Stomach smooth muscle (tissue), 2 donors: ENCODE results near the gene TLE1.

Source experiments
- H3K27ac ChIP-seq: one replicate; pipeline ENCODE4 v1.7.0; 2013; ENCODE audit warnings: mild to moderate bottlenecking, low read length, inconsistent platforms
- H3K27me3 ChIP-seq, 2 donors: one replicate each; pipeline ENCODE4 v1.7.0; 2013; ENCODE audit warnings: low read length in 2 of 2; ENCODE audit not compliant: insufficient read depth in 2 of 2, control insufficient read depth in 1 of 2
- H3K36me3 ChIP-seq, 2 donors: one replicate each; pipeline ENCODE4 v1.7.0; 2013; ENCODE audit warnings: low read length in 2 of 2; ENCODE audit not compliant: control insufficient read depth in 2 of 2, insufficient read depth in 2 of 2
- H3K4me1 ChIP-seq: one replicate; pipeline ENCODE4 v1.7.0; 2013; ENCODE audit warnings: low read length; ENCODE audit not compliant: control insufficient read depth, insufficient read depth
- H3K4me3 ChIP-seq, 2 donors: one replicate each; pipeline ENCODE4 v1.7.0; 2013; ENCODE audit warnings: low read length in 2 of 2
- H3K9ac ChIP-seq, 2 donors: one replicate each; pipeline ENCODE4 v1.7.0; 2013; ENCODE audit warnings: low read length in 2 of 2, mild to moderate bottlenecking in 1 of 2
- H3K9me3 ChIP-seq, 2 donors: one replicate each; pipeline ENCODE4 v1.7.0; 2013; ENCODE audit warnings: low read length in 2 of 2; ENCODE audit not compliant: control insufficient read depth in 2 of 2
- donor health status: healthy.
- donor health status: Pancreatic carcinoma.

TLE1 gene

GRCh38 chr9:81575956-81576355, 113.4 kb downstream of the TLE1 start:
- Histone ChIP-seq H3K4me1 (no peaks in the 10 kb centered on the region), H3K9ac (no peak overlapping the region), H3K36me3 (no peaks in the 10 kb centered on the region), H3K9me3 (no peaks in the 10 kb centered on the region), H3K27me3 (no peaks in the 10 kb centered on the region), H3K27ac (no peak overlapping the region), H3K4me3 (no peak overlapping the region)

- H3K27ac ChIP-seq: no peak overlapping the region
- no peaks in the 10 kb centered on the region for H3K9me3 ChIP-seq
- H3K9ac ChIP-seq: no peak overlapping the region
- H3K4me3 ChIP-seq: no peak overlapping the region
- no peaks in the 10 kb centered on the region for H3K27me3 ChIP-seq
- H3K36me3 ChIP-seq: no peaks in the 10 kb centered on the region
- H3K4me1 ChIP-seq: no peaks in the 10 kb centered on the region
These were observed 114.9 kb downstream of the TLE1 start for GRCh38 chr9:81574405-81574804.

GRCh38 chr9:81573415-81574321, 115.7 kb downstream of the TLE1 start:
- Histone ChIP-seq H3K9ac (no peak overlapping the region), H3K9me3 (no peaks in the 10 kb centered on the region), H3K36me3 (no peaks in the 10 kb centered on the region), H3K27ac (no peak overlapping the region), H3K4me1 (no peaks in the 10 kb centered on the region), H3K4me3 (no peak overlapping the region), H3K27me3 (no peaks in the 10 kb centered on the region)

GRCh38 chr9:81570083-81570482, 119.3 kb downstream of the TLE1 start:
- H3K27ac ChIP-seq: no peak overlapping the region

GRCh38 chr9:81566074-81566698, 123.2 kb downstream of the TLE1 start:
- Histone ChIP-seq H3K9me3 (no peaks in the 10 kb centered on the region), H3K4me3 (no peak overlapping the region), H3K36me3 (no peaks in the 10 kb centered on the region), H3K27me3 (no peaks in the 10 kb centered on the region), H3K4me1 (no peaks in the 10 kb centered on the region), H3K27ac (no peak overlapping the region), H3K9ac (no peak overlapping the region)

More at GRCh38 chr9:81570083-81570482, 119.3 kb downstream of the TLE1 start:
- no peak overlapping the region for H3K9ac ChIP-seq
- H3K27me3 ChIP-seq: no peaks in the 10 kb centered on the region
- no peak overlapping the region for H3K4me3 ChIP-seq
- no peaks in the 10 kb centered on the region for H3K9me3 ChIP-seq
- H3K36me3 ChIP-seq: no peaks in the 10 kb centered on the region
- no peaks in the 10 kb centered on the region for H3K4me1 ChIP-seq

- no peak overlapping the region for H3K4me3 ChIP-seq
- H3K27me3 ChIP-seq: no peaks in the 10 kb centered on the region
- no peaks in the 10 kb centered on the region for H3K4me1 ChIP-seq
- H3K9me3 ChIP-seq: no peaks in the 10 kb centered on the region
- no peaks in the 10 kb centered on the region for H3K36me3 ChIP-seq
- no peak overlapping the region for H3K27ac ChIP-seq
- H3K9ac ChIP-seq: no peak overlapping the region
These were observed 123.7 kb downstream of the TLE1 start for GRCh38 chr9:81565609-81566008.

GRCh38 chr9:81565144-81565543, 124.2 kb downstream of the TLE1 start:
- H3K27me3 ChIP-seq: no peaks in the 10 kb centered on the region
- no peak overlapping the region for H3K9ac ChIP-seq
- no peaks in the 10 kb centered on the region for H3K4me1 ChIP-seq
- no peak overlapping the region for H3K27ac ChIP-seq
- no peaks in the 10 kb centered on the region for H3K9me3 ChIP-seq
- no peak overlapping the region for H3K4me3 ChIP-seq
- no peaks in the 10 kb centered on the region for H3K36me3 ChIP-seq

- no peaks in the 10 kb centered on the region for H3K36me3 ChIP-seq
- no peak overlapping the region for H3K9ac ChIP-seq
- no peaks in the 10 kb centered on the region for H3K27me3 ChIP-seq
- no peaks in the 10 kb centered on the region for H3K4me1 ChIP-seq
- no peak overlapping the region for H3K27ac ChIP-seq
- H3K4me3 ChIP-seq: no peak overlapping the region
- no peaks in the 10 kb centered on the region for H3K9me3 ChIP-seq
These were observed 124.7 kb downstream of the TLE1 start for GRCh38 chr9:81564632-81565031.

- Histone ChIP-seq H3K36me3 (no peaks in the 10 kb centered on the region), H3K4me1 (no peaks in the 10 kb centered on the region), H3K27ac (no peak overlapping the region), H3K9me3 (no peaks in the 10 kb centered on the region), H3K27me3 (no peaks in the 10 kb centered on the region), H3K9ac (no peak overlapping the region), H3K4me3 (no peak overlapping the region)
These were observed 125.6 kb downstream of the TLE1 start for GRCh38 chr9:81563739-81564138.

GRCh38 chr9:81563020-81563407, 126.3 kb downstream of the TLE1 start:
- Histone ChIP-seq H3K4me3 (no peak overlapping the region), H3K36me3 (no peaks in the 10 kb centered on the region), H3K9me3 (no peaks in the 10 kb centered on the region), H3K27me3 (no peaks in the 10 kb centered on the region), H3K9ac (no peak overlapping the region), H3K27ac (no peak overlapping the region), H3K4me1 (no peaks in the 10 kb centered on the region)
